T-helper 1 cell treated with Interleukin-12 subunit alpha and Interleukin-12 subunit beta and Interleukin-4 antibody, amounts not matched to agents 30 μg/mL and 1 μg/mL, for 36 hours (primary cell): Measurements from ENCODE around the gene MOB3B.

ENCODE experiments used
- H3K27ac Mint-ChIP-seq: one replicate; pipeline ENCODE4 v1.8.0; 2021; ENCODE audit warnings: mild to moderate bottlenecking, mixed read lengths
- H3K27me3 Mint-ChIP-seq: one replicate; pipeline ENCODE4 v1.8.0; 2021; ENCODE audit warnings: low read depth, mixed read lengths
- H3K36me3 Mint-ChIP-seq: one replicate; pipeline ENCODE4 v1.8.0; 2021; ENCODE audit warnings: low read depth, mixed read lengths
- H3K4me1 Mint-ChIP-seq: one replicate; pipeline ENCODE4 v1.8.0; 2021; ENCODE audit warnings: low read depth, mixed read lengths
- H3K4me3 Mint-ChIP-seq: one replicate; pipeline ENCODE4 v1.8.0; 2021; ENCODE audit warnings: mild to moderate bottlenecking, moderate library complexity, mixed read lengths
- H3K9me3 Mint-ChIP-seq: one replicate; pipeline ENCODE4 v1.8.0; 2021; ENCODE audit warnings: mixed read lengths

The MOB3B gene

DNA sequence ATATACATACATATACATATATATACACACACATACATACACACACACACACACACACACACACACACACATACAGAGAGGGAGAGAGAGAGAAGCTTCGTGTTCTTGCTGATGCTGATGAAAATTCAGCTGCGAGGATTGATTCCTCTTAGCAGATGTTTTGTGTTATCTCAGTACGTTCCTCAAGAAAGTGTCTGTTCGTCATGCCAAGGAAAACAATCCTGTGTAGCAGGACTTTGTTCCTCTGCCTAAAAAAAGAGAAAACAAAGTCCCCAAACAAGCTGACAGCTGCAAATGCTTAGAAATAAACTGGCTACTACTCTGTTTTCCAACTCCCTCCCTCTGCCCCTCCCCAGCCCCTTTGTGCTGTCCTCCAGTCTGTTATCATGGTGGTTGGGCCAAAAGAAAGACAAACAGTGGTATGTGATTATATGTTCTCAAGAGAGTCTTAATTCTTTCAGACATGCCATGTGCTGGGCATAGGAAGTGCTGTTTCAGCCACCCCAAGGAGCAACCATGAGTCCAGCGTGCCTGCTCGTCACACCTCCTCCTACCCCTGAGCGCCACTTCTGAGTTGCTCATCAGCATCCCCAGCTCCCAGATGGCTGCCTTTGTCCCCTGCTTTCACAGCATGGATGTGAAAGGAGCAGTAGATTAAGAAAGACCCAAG, 161.2 kb downstream of the MOB3B start:
- Mint-ChIP-seq H3K4me1 (peaks cover 29% of the 10 kb centered on the region), H3K27me3 (peaks cover 27% of the 10 kb centered on the region), H3K36me3 (no peaks in the 10 kb centered on the region), H3K4me3 (no peak overlapping the region), H3K9me3 (no peaks in the 10 kb centered on the region), H3K27ac (no peak overlapping the region)

DNA sequence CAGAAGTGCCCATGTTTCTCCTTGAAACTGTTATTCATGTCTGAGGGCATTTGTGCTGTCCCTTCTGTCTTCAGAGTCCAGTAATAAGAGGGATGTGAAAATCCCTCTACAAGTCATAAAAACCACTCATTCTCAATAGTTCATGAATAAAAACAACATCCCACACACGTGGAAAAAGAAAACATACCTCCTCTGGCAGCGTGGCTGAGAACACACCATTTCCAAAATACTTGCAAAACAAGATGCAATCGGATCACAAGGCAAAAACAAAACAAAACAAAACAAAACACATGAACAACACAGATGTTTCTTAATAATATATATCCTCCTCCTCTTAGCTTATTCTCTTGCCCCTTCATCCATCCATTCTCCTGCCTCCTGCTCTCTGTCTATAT, 161.7 kb downstream of the MOB3B start:
- Mint-ChIP-seq H3K4me1 (peaks cover 29% of the 10 kb centered on the region), H3K4me3 (no peak overlapping the region), H3K9me3 (no peaks in the 10 kb centered on the region), H3K27ac (no peak overlapping the region), H3K27me3 (peaks cover 27% of the 10 kb centered on the region), H3K36me3 (no peaks in the 10 kb centered on the region)

DNA sequence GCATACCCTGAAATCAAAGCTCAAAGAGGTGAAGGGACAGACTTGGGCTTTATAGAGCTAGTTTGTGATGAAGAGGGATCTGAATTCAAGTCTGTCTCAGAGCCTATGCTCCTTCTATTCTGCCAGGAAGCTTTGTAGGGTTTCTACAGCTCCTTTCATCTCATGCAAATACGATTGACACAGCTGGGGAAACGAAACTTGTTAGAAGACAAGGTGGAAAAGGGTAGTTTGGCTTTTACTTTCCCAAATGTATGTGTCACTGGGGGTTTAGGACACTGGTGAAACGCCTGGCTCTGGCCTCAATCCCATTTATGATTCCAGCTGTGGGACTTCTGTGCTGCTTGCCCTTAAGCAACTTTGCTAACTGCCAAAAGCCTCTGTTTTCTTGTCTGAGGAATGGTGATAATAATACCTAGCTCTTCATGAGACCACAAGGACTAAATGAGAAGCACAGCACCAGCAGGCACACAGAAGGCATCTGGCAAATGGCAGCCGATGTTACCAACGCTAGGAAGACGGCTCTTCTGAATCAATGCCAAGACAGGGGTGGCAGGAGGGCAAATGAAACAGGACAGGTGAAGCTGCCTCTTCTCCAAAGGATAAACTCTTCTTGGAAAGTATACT, 162.3 kb downstream of the MOB3B start:
- Mint-ChIP-seq H3K4me3 (peak overlapping the region; percentile 60), H3K4me1 (peaks cover 29% of the 10 kb centered on the region)

GRCh38 chr9:27365707-27366376, 163.8 kb downstream of the MOB3B start:
- H3K4me3 Mint-ChIP-seq: peak overlapping the region; percentile 20

More for the DNA sequence above, 162.3 kb downstream of the MOB3B start:
- Mint-ChIP-seq H3K9me3 (no peaks in the 10 kb centered on the region), H3K27ac (peak overlapping the region; percentile 26), H3K27me3 (peaks cover 27% of the 10 kb centered on the region), H3K36me3 (no peaks in the 10 kb centered on the region)

GRCh38 chr9:27362447-27363210, 167.0 kb downstream of the MOB3B start:
- Mint-ChIP-seq H3K4me3 (no peak overlapping the region), H3K4me1 (peaks cover 22% of the 10 kb centered on the region), H3K36me3 (no peaks in the 10 kb centered on the region), H3K27me3 (peaks cover 12% of the 10 kb centered on the region), H3K9me3 (no peaks in the 10 kb centered on the region), H3K27ac (no peak overlapping the region)

More at GRCh38 chr9:27365707-27366376, 163.8 kb downstream of the MOB3B start:
- no peaks in the 10 kb centered on the region for H3K9me3 Mint-ChIP-seq
- H3K27ac Mint-ChIP-seq: peak overlapping the region; percentile 46
- H3K36me3 Mint-ChIP-seq: no peaks in the 10 kb centered on the region
- peaks cover 29% of the 10 kb centered on the region for H3K4me1 Mint-ChIP-seq
- H3K27me3 Mint-ChIP-seq: peaks cover 22% of the 10 kb centered on the region

DNA sequence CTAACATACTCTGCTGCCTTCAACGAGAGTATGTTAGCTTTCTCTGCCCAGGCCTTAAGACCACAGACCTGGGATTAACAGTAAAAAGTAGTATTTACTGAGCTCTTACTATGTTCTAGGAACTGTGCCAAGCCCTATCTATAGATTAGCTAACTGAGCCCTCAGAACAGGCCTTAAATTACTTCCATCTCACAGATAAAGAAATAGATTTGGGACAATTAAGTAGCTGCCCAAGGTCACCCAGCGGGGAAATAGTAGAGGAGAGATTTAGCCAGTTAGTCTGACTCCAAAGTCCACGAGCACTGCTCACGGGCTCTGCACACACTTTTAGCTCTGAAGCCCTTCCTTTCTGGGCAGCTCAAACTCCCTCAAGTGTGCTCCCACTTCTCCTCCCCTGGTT, 168.1 kb downstream of the MOB3B start:
- H3K4me3 Mint-ChIP-seq: no peak overlapping the region
- H3K9me3 Mint-ChIP-seq: no peaks in the 10 kb centered on the region
- H3K27me3 Mint-ChIP-seq: peaks cover 12% of the 10 kb centered on the region
- H3K4me1 Mint-ChIP-seq: peaks cover 11% of the 10 kb centered on the region
- H3K27ac Mint-ChIP-seq: no peak overlapping the region
- no peaks in the 10 kb centered on the region for H3K36me3 Mint-ChIP-seq

DNA sequence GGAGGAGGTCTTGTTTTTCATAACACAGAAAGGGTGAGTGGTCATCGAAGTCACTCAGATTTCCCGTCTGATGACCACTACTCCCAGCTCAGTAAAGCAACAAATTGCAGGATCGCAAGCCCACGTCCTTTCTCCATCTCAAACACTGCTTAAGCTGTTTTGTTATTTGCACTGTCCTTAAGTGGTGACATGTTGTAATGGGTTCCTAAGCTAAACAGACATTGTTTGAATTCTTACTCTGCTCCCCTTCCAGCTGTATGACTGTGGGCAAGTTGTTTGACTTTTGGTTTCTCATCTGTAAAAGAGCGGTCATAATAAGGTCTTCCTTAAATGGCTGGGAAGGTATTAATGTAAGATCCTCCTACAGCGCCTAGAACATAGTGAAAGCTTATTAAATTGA, 169.9 kb downstream of the MOB3B start:
- H3K27me3 Mint-ChIP-seq: peaks cover 9% of the 10 kb centered on the region
- no peaks in the 10 kb centered on the region for H3K36me3 Mint-ChIP-seq
- no peak overlapping the region for H3K27ac Mint-ChIP-seq
- H3K4me1 Mint-ChIP-seq: no peaks in the 10 kb centered on the region
- H3K9me3 Mint-ChIP-seq: no peaks in the 10 kb centered on the region
- no peak overlapping the region for H3K4me3 Mint-ChIP-seq

DNA sequence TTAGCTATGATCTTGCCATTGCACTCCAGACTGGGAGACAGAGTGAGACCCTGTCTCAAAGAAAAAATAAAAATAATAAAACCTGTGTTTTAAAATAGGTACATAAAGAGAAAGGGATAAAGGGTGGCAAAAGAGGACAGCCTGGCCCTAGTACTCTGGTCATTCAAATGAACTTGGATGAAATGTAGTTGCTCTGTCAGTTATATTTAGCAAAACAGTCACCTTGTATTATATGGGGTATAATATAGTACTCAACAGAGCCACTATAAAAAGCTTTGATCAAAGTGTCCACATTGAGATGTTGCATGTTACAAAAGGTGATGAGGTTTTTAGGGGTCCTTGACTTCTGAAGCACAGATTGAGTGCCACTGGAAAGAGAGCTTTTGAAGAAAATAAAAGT, 171.6 kb downstream of the MOB3B start:
- H3K4me3 Mint-ChIP-seq: no peak overlapping the region
- no peak overlapping the region for H3K27ac Mint-ChIP-seq
- no peaks in the 10 kb centered on the region for H3K36me3 Mint-ChIP-seq
- H3K27me3 Mint-ChIP-seq: peaks cover 12% of the 10 kb centered on the region
- H3K4me1 Mint-ChIP-seq: peaks cover 12% of the 10 kb centered on the region
- H3K9me3 Mint-ChIP-seq: no peaks in the 10 kb centered on the region

GRCh38 chr9:27356446-27356845, 173.2 kb downstream of the MOB3B start:
- Mint-ChIP-seq H3K4me1 (peaks cover 27% of the 10 kb centered on the region), H3K4me3 (no peak overlapping the region), H3K27me3 (peaks cover 12% of the 10 kb centered on the region), H3K27ac (no peak overlapping the region), H3K36me3 (no peaks in the 10 kb centered on the region), H3K9me3 (no peaks in the 10 kb centered on the region)

GRCh38 chr9:27355166-27355565, 174.4 kb downstream of the MOB3B start:
- peaks cover 12% of the 10 kb centered on the region for H3K27me3 Mint-ChIP-seq
- no peaks in the 10 kb centered on the region for H3K9me3 Mint-ChIP-seq
- no peak overlapping the region for H3K27ac Mint-ChIP-seq
- no peaks in the 10 kb centered on the region for H3K36me3 Mint-ChIP-seq
- no peak overlapping the region for H3K4me3 Mint-ChIP-seq
- H3K4me1 Mint-ChIP-seq: peaks cover 29% of the 10 kb centered on the region

- Mint-ChIP-seq H3K27me3 (peaks cover 7% of the 10 kb centered on the region), H3K4me1 (peaks cover 29% of the 10 kb centered on the region), H3K36me3 (no peaks in the 10 kb centered on the region), H3K4me3 (no peak overlapping the region), H3K9me3 (no peaks in the 10 kb centered on the region), H3K27ac (no peak overlapping the region)
Observed at GRCh38 chr9:27353474-27354229, 176.0 kb downstream of the MOB3B start.

DNA sequence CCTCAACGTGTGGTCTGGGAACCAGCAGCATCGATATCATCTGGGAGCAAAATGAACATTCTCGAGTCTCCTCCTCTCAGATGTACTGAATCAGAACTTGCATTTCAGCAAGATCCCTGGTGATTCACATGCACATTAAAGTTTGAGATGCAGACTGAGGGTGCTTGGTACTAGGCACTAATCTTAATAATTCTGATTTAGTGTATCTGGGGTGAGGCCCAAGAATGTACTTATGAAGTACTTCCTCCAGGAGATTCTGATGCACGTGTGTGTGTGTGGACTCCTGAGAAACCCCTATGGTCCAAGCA, 176.5 kb downstream of the MOB3B start:
- Mint-ChIP-seq H3K9me3 (no peaks in the 10 kb centered on the region), H3K27ac (no peak overlapping the region), H3K36me3 (no peaks in the 10 kb centered on the region), H3K4me1 (peaks cover 31% of the 10 kb centered on the region), H3K4me3 (no peak overlapping the region), H3K27me3 (peaks cover 7% of the 10 kb centered on the region)

GRCh38 chr9:27352457-27353165, 177.0 kb downstream of the MOB3B start:
- Mint-ChIP-seq H3K9me3 (no peaks in the 10 kb centered on the region), H3K4me3 (no peak overlapping the region), H3K27ac (no peak overlapping the region), H3K4me1 (peaks cover 34% of the 10 kb centered on the region), H3K36me3 (no peaks in the 10 kb centered on the region), H3K27me3 (peaks cover 7% of the 10 kb centered on the region)

DNA sequence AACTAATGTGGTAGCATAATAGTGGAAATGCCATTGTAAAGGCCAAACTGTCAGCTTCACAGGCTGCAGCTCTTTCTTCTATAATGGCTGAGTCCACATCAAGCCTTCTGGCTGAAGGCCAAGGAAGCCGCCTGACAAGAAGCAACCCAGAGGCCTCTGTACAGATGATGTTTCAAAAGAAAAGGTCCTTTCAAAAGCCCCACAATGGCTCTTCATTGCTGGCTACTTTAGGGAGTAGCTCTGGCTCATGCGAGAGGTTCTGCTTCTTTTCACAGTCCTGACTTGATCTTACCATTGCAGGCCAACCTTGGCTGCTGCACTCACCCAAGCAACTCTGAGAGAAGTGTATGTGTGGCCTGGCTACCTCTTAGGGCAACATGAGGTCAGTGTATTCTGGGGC, 178.2 kb downstream of the MOB3B start:
- H3K9me3 Mint-ChIP-seq: no peaks in the 10 kb centered on the region
- peaks cover 7% of the 10 kb centered on the region for H3K27me3 Mint-ChIP-seq
- no peak overlapping the region for H3K27ac Mint-ChIP-seq
- no peaks in the 10 kb centered on the region for H3K36me3 Mint-ChIP-seq
- H3K4me3 Mint-ChIP-seq: no peak overlapping the region
- H3K4me1 Mint-ChIP-seq: peaks cover 34% of the 10 kb centered on the region
